Activated T-cell treated with anti-CD3 and anti-CD28 coated beads, Interleukin-2, amount 50 U/mL, for 72 hours (primary cell): ENCODE measurements around the gene LRRC1. TPM values are rescaled to one million over a fixed set of nuclear protein-coding genes. Genes with fewer than 3 reads are reported as not detected.

Experiments used
- ATAC-seq, 2 donors: fragments of 150-1000 bp; cut with Tn5 transposase; replicated peaks in 1 of 2; 2 replicates each; pipeline ENCODE4 v1.10.0; 2021; ENCODE audit warnings: moderate library complexity in 2 of 2, mild to moderate bottlenecking in 1 of 2
- DNase-seq, 2 donors: peaks; one replicate each; pipeline ENCODE4 v3.0.0; 2021 to 2022; ENCODE audit warnings: mixed read lengths in 1 of 2
- H3K27ac Mint-ChIP-seq: one replicate; pipeline ENCODE4 v1.8.0; 2022; ENCODE audit warnings: mild to moderate bottlenecking, moderate library complexity, mixed read lengths
- H3K27me3 Mint-ChIP-seq: one replicate; pipeline ENCODE4 v1.8.0; 2022; ENCODE audit warnings: low read depth, mixed read lengths
- H3K36me3 Mint-ChIP-seq, 2 donors: one replicate each; pipeline ENCODE4 v1.8.0; 2022; ENCODE audit warnings: mixed read lengths in 2 of 2, mild to moderate bottlenecking in 1 of 2; ENCODE audit not compliant: insufficient read depth in 2 of 2
- H3K4me1 Mint-ChIP-seq: one replicate; pipeline ENCODE4 v1.8.0; 2022; ENCODE audit warnings: low read depth, mixed read lengths
- H3K4me3 Mint-ChIP-seq, 2 donors: one replicate each; pipeline ENCODE4 v1.8.0; 2022; ENCODE audit warnings: mild to moderate bottlenecking in 2 of 2, mixed read lengths in 2 of 2, moderate library complexity in 2 of 2
- H3K9me3 Mint-ChIP-seq, 2 donors: one replicate each; pipeline ENCODE4 v1.8.0; 2022; ENCODE audit warnings: mixed read lengths in 2 of 2
- total RNA-seq, 2 donors: library from RNA; stranded (reverse); gene quantifications; one replicate each; pipeline ENCODE4 v1.2.3, GENCODE V29; 2022

The LRRC1 gene
- total RNA-seq, 2 donors from 2014 or later = 3.6 to 4.4 TPM

DNA sequence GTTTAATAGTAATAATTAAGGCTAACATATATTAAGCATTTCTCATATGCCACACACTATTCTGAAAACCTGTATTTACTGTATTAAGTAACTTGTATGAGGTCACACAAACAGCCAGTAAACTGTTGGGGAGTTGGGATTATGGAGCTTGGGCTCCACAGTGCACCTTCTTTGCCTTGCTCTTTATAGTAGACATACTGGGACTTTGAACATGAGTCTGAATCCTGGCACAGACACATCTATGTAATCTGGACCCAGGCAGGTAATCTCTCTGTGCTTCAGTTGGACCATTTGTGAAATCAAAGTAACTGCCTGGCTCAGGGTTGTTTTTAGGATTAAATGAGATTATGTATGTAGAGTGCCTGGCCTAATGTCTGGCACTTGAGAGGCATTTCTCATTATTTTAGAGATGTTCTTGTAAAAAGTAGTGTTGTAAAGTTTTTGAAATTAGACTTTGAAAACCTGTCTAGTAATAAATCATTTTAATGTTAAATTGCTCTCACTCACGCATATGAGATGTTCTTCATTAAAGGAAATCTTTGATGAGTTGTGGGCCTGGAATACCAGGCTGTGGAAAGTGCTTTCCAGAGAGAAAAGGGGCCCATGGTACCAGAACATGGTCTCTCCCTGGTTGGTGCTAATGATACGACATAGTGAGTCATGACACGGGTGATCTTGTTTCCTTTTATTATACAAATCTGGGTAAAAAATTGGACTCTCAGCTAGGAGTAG is 34.3 kb downstream of the LRRC1 start:
- Mint-ChIP-seq H3K9me3 (no peaks in the 10 kb centered on the region), H3K27me3 (no peaks in the 10 kb centered on the region), H3K4me3 (no peak overlapping the region), H3K36me3 (no peaks in the 10 kb centered on the region), H3K4me1 (peaks cover 7% of the 10 kb centered on the region), H3K27ac (no peak overlapping the region)
- DNase-seq = no peak
- no peak for ATAC-seq

DNA sequence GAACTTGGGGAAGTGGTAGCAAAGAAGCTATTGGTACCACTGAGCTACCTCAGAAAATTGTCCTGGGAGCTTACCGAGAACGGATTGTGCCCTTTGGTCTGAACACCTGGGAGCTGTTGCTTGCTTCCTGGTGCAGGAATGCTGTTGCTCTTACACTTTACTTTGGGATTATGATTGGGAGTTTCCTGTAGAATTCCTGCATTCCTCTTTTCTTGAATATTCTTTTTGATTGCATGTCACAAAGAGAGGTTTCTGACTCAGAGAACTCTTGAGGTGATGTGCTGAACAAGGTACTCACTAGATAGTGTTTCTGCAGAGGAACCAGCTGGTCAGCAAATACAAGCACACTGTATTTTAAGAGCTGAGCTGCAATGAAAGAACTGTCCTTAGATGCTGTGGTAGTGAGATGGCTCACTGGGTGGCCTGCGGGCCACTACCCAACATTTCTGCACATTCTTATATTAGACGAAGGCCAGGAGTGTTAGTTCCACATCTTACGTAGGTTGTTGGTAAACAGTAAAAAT is 35.0 kb downstream of the LRRC1 start:
- ATAC-seq = no peak
- H3K27ac Mint-ChIP-seq = no peak overlapping the region
- no peaks in the 10 kb centered on the region for H3K9me3 Mint-ChIP-seq

DNA sequence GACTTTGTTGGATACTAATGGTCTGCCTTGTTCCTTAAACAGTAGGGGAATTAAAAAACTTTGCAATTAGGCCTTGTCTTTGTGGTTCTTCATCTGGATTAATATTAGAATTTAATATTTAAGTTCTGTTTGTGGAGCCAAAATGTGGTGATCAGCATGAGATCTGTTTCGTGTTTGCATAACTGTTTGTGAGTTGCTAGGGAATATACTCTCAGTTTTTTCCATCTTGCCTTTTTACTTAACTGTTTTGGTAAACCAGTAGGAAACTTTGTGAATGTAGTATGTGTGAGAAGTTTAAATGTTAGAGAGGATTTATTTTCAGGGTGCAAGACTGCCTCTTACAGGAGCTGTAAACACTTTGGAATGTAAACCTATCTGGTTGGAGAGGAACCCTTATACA is 35.6 kb downstream of the LRRC1 start:
- Mint-ChIP-seq H3K27ac (no peak overlapping the region), H3K9me3 (no peaks in the 10 kb centered on the region), H3K27me3 (no peaks in the 10 kb centered on the region), H3K4me1 (peaks cover 7% of the 10 kb centered on the region), H3K36me3 (no peaks in the 10 kb centered on the region), H3K4me3 (no peak overlapping the region)
- DNase-seq = no peak
- ATAC-seq = no peak

More for the DNA sequence above, 35.0 kb downstream of the LRRC1 start:
- no peak for DNase-seq
- no peak overlapping the region for H3K4me3 Mint-ChIP-seq
- no peaks in the 10 kb centered on the region for H3K27me3 Mint-ChIP-seq
- H3K36me3 Mint-ChIP-seq = no peaks in the 10 kb centered on the region
- H3K4me1 Mint-ChIP-seq = peaks cover 7% of the 10 kb centered on the region

DNA sequence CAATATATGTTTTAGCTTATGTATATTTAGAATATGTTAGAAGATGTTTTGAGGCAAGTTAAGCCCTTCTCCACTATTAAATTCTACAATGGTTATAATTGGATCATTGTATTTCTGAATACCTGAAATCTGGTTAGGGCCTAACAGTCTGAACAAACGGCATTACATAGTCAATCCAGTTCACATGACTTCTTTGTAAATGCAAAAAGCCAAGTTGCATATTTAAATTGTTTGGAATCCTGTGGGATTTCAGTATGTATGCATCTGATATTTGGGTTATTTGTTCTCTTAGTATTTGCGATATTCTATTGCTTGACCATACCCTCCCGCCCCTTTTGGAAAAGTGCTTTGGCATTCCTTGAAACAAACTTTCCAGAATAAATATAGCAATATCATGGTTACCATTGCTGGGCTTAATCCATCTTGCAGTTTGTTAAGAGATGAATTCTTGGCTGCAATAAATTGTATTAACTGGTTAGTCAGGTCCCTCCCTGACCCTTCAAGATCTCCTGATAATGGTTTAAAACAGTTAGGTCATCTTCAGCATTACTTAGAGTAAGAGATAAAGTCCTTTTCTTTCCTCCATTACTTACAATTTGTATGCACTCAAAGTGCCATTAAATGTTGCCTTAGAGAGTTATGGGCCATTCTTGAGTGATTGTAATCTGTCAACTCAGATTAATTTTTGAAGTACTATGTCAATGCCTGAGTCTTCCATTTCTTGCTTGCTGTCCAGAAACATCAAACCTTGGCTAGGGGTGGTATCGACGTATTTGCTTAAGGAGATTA is 36.5 kb downstream of the LRRC1 start:
- DNase-seq (no peak), ATAC-seq (no peak)
- no peak overlapping the region for H3K27ac Mint-ChIP-seq
- no peaks in the 10 kb centered on the region for H3K27me3 Mint-ChIP-seq
- H3K36me3 Mint-ChIP-seq = no peaks in the 10 kb centered on the region
- H3K4me1 Mint-ChIP-seq = peaks cover 7% of the 10 kb centered on the region
- H3K9me3 Mint-ChIP-seq = no peaks in the 10 kb centered on the region
- H3K4me3 Mint-ChIP-seq = no peak overlapping the region

DNA sequence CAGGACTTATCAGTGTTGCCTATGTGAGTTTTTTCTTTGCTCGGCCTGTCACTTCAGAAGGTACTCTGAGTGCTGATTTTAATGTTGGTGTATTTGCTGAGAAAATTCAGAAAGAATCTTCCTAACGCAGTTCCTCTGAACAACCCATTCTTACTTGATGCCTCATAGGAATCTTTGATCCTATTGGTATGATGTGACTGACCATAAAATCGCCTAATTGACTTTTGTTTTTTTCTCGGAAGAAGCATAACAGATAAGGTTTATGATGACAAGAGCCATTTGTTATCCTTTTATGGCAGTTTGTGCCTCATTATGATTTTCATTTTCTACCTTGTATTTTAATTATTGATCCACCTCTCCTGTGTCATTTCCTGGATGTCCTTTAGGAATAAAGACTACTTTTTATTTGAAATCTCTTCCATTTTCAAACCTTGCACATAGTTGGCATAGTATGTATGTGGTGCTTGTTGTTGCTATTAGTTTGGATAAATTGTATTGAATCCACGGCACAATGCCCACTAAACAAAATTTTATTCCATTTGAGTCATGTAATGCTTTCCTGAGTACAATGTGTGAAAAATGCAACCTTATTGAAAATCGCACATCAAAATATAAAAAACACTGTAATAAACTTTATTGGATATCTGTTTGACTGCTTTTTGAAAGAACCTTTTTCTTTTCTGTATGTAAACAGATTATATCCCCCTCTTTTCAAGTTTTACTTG is 37.3 kb downstream of the LRRC1 start:
- ATAC-seq = no peak
- Mint-ChIP-seq H3K27ac (no peak overlapping the region), H3K4me3 (no peak overlapping the region), H3K27me3 (no peaks in the 10 kb centered on the region), H3K9me3 (no peaks in the 10 kb centered on the region), H3K4me1 (peaks cover 7% of the 10 kb centered on the region), H3K36me3 (no peaks in the 10 kb centered on the region)
- no peak for DNase-seq

DNA sequence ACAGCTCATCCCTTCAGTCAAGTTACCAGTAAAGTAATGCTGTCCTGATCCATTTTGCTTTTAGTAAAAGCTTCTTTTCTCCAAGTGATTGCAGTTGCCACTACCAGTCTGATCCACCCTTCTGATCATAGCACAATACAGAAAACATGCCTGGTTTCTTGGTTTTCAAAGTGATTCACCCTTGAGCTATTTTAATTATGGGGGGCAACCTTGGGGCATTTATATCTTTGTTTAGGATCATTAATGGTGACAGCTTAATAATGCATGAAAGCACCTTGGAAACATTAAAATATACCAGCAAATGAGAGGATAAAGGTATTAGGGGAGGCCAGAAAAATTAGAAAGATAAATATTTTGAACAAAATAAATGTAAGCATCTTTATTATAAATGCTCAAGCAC is 38.4 kb downstream of the LRRC1 start:
- Mint-ChIP-seq H3K27me3 (no peaks in the 10 kb centered on the region), H3K4me3 (no peak overlapping the region), H3K36me3 (no peaks in the 10 kb centered on the region), H3K27ac (no peak overlapping the region), H3K4me1 (no peaks in the 10 kb centered on the region), H3K9me3 (no peaks in the 10 kb centered on the region)
- DNase-seq (no peak), ATAC-seq (no peak)

DNA sequence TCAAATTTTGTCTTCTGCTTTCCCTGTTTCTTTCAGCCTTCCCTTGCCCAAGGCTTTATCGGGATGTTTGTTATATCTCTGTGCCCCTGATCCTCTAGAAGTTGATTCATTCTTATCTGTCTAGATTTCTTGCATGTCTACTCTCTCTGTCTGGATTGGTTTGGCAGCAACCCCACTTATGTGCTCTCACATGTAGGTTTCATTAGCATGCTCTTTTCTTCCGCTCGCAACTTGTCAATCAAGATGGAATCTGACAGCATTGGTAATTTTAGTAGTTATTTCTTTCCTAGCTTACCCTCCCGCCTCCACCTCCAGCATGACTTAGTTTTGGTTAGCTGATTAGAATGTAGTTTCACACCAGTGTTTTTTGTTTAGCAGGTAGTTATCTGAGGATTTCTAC is 39.3 kb downstream of the LRRC1 start:
- no peaks in the 10 kb centered on the region for H3K4me1 Mint-ChIP-seq
- no peak for ATAC-seq
- H3K27me3 Mint-ChIP-seq = no peaks in the 10 kb centered on the region
- no peaks in the 10 kb centered on the region for H3K36me3 Mint-ChIP-seq
- no peak for DNase-seq
- H3K4me3 Mint-ChIP-seq = no peak overlapping the region
- H3K9me3 Mint-ChIP-seq = no peaks in the 10 kb centered on the region
- H3K27ac Mint-ChIP-seq = no peak overlapping the region

DNA sequence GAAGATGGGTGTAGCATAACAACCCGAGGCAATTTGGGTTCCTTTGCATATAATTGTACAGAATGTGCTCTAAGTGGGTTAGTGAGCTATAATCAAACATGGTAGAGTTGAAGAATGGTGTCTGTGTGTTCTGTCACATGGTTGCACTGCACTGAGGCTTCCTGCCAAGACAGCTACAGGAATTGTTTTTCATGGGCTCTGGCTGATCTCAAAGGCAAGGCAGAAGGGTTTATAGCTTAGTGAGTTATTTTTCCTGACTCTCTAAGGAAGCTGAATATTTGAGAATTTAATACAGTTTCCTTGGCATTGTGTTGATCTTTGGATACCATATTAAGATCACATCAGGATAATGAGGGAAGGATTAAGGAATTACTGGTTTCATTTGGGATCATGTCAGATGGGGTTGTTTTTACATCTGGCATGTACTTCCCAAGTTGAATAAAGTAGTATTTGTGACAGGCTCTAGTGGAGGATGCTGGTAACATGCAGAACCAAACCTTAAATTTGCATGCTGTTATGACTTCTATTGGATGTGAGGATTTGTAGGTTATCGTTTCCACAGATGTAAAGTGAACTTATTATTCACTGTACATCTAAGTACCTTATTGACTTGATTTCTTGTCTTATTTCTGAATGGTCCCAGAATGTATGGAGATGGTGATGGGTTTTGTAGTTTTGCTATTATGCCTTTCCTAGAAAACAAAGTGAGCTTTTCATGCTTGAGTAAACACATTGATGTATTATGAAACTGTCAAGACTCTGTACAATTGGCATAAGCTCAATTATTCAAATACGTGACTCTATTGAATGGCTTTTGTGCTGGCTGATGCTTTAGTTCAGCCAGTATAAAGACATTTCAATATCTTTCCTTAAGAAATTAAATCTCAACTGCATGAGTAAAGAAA is 43.3 kb downstream of the LRRC1 start:
- Mint-ChIP-seq H3K4me3 (no peak overlapping the region), H3K27me3 (no peaks in the 10 kb centered on the region), H3K27ac (no peak overlapping the region), H3K36me3 (peaks cover 0 to 2% of the 10 kb centered on the region in 2 donors), H3K9me3 (peaks cover 2% of the 10 kb centered on the region in 2 donors), H3K4me1 (no peaks in the 10 kb centered on the region)
- ATAC-seq (no peak), DNase-seq (no peak)

DNA sequence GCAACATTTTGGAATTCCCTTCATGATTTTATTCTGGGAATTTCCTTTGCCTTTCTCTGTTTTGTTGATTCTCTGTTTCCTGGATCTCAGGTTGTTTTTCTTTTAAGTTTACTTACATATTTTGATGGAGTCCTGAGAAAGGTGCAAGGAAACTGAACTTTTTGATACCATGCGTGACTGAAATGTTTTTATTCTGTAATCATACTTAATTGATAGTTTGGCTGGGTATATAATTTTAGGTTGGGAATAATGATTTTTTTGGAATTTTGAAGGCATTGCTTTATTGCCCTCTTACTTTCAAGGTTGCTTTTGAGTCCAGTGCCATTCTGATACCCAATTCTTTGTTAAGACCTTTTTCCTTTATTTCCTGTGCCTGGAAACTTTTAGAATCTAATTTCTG is 45.2 kb downstream of the LRRC1 start:
- Mint-ChIP-seq H3K27ac (no peak overlapping the region), H3K4me3 (no peak overlapping the region), H3K4me1 (no peaks in the 10 kb centered on the region), H3K36me3 (peaks cover 0 to 2% of the 10 kb centered on the region in 2 donors), H3K9me3 (peaks cover 2% of the 10 kb centered on the region in 2 donors), H3K27me3 (no peaks in the 10 kb centered on the region)
- ATAC-seq (no peak), DNase-seq (no peak)

DNA sequence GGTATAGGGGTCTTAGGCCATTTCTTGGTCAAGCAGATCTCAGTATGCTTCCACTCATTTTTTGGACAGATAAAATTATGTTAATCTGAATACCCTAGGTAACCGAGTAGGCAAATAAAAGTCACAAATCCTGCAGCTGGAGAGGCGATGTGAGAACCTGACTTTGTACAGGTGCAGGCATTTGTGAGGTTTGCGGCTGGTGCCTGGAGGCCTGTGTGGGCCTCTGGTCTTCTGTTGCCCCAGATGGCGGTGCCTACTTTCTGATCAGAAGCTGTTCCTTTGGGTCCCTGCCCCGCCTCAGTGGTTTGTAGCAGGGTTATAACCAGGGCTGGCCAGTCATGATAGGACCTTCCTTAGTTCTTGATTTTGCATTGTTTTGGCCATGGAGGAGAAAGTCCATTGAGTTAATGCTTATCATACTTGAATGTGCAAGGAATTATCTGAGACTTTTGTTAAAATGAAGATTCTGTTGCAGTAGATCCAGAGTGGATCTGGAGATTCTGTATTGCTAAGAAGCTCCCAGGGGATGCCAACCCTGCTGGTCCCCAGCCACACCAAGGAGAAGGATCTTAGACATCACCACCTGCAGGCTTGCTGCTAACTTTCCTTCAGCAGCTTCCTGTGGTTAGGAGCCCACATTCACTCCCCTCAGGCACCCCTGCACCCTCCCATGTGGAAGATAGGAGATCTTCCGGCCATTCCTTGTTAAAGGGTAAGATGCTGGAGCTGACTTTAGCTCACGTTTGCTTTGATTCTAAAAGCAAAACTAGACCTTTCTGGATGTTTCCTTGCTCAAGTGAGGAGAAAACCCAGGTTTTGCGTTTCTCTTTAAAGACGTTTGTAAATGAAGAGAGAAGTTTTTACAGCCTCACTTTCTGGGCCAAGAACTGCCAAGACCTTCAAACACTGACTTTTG is 50.7 kb downstream of the LRRC1 start:
- no peak for DNase-seq

DNA sequence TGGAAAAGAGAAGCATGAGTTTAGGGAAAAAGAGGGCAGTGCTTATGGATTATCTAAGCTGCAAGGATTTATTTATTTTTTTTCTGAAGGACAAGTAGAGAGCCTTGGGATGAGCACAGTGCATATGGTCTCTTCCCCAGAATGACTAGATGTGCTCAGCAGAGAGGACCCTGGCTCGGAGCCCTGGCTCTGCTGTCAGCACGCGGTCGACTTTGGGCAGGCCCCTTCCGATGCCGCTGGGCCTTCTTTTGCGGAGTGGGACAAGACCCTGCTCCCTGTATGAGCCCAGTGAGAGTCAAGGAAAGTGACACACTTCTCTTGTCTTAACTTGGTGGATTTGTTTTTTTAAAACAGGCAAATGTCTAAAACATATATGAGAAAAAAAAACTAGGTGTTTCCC is 51.4 kb downstream of the LRRC1 start:
- ATAC-seq (no peak), DNase-seq (no peak)
- no peaks in the 10 kb centered on the region for H3K27me3 Mint-ChIP-seq
- no peaks in the 10 kb centered on the region for H3K9me3 Mint-ChIP-seq
- no peak overlapping the region for H3K27ac Mint-ChIP-seq
- no peaks in the 10 kb centered on the region for H3K36me3 Mint-ChIP-seq
- H3K4me3 Mint-ChIP-seq = no peak overlapping the region
- H3K4me1 Mint-ChIP-seq = no peaks in the 10 kb centered on the region

More for the DNA sequence above, 50.7 kb downstream of the LRRC1 start:
- no peak overlapping the region for H3K27ac Mint-ChIP-seq
- H3K4me1 Mint-ChIP-seq = no peaks in the 10 kb centered on the region
- peaks cover 0 to 1% of the 10 kb centered on the region in 2 donors for H3K36me3 Mint-ChIP-seq
- ATAC-seq = no peak
- H3K4me3 Mint-ChIP-seq = no peak overlapping the region
- no peaks in the 10 kb centered on the region for H3K27me3 Mint-ChIP-seq
- H3K9me3 Mint-ChIP-seq = peaks cover 0 to under 1% of the 10 kb centered on the region in 2 donors
